ENCODE data around the gene TM9SF1. TPM values are rescaled to one million over a fixed set of nuclear protein-coding genes. Genes with fewer than 3 reads are reported as not detected.

TM9SF1 gene
- total and polyA plus RNA-seq, 2 of the 13 experiments (the other 11 are each of a cell fraction or from before 2014, with no cell fraction given) = 83.2 to 110 TPM

DNA sequence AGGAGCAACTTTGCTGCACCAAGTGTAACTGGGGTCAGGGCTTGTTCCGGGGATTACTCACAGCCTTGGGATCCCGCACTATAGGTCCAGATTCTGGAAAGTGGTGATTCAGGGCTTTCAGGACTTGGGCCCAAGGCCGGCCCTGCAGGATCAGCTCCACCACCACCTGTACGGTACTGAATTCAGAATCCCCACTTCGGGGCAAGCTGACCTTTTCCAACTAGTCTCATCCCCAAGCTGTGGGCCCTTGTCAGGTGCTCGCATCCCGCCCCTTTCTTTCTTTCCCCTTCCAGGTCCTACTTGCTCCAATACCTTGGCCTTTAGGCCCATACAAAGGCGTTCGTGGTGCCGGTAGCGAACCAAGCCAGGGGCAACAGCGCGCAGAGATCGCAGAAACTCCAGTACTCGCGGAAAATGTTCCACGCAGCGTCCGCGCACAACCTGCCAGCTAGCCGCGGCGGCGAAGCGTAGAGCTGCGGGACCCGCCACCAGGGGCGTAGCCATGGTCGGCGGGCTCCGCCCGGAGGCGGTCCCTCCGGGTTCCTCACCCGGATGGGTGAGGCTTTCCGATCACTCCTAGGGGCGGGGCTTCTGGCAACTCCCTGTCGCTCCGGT lies 46.7 kb upstream of the TM9SF1 start (continued):
- TF ChIP-seq, protein P1, sequence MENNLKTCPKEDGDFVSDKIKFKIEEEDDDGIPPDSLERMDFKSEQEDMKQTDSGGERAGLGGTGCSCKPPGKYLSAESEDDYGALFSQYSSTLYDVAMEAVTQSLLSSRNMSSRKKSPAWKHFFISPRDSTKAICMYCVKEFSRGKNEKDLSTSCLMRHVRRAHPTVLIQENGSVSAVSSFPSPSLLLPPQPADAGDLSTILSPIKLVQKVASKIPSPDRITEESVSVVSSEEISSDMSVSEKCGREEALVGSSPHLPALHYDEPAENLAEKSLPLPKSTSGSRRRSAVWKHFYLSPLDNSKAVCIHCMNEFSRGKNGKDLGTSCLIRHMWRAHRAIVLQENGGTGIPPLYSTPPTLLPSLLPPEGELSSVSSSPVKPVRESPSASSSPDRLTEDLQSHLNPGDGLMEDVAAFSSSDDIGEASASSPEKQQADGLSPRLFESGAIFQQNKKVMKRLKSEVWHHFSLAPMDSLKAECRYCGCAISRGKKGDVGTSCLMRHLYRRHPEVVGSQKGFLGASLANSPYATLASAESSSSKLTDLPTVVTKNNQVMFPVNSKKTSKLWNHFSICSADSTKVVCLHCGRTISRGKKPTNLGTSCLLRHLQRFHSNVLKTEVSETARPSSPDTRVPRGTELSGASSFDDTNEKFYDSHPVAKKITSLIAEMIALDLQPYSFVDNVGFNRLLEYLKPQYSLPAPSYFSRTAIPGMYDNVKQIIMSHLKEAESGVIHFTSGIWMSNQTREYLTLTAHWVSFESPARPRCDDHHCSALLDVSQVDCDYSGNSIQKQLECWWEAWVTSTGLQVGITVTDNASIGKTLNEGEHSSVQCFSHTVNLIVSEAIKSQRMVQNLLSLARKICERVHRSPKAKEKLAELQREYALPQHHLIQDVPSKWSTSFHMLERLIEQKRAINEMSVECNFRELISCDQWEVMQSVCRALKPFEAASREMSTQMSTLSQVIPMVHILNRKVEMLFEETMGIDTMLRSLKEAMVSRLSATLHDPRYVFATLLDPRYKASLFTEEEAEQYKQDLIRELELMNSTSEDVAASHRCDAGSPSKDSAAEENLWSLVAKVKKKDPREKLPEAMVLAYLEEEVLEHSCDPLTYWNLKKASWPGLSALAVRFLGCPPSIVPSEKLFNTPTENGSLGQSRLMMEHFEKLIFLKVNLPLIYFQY (CRISPR knock-in tag; IDR thresholded peaks at IDR 0.05; ENCODE audit: borderline replicate concordance) = no peak
- TF ChIP-seq SMYD3 (CRISPR knock-in tag; IDR thresholded peaks at IDR 0.05) (no peak), GFI1 (CRISPR knock-in tag; IDR thresholded peaks at IDR 0.05; ENCODE audit: borderline replicate concordance) (no peak), HDAC2 (CRISPR knock-in tag; IDR thresholded peaks at IDR 0.05) (no peak), ZMYM4 (CRISPR knock-in tag; IDR thresholded peaks at IDR 0.05) (no peak; the same call in 1 of the 2 replicates), NCOA2 (CRISPR knock-in tag; IDR thresholded peaks at IDR 0.05) (no peak), SAFB2 (CRISPR knock-in tag; IDR thresholded peaks at IDR 0.05; ENCODE audit: borderline replicate concordance, low read depth) (no peak; the same call in 1 of the 2 replicates), STAT5B (CRISPR knock-in tag; IDR thresholded peaks at IDR 0.05) (no peak), SMAD1 (CRISPR knock-in tag; IDR thresholded peaks at IDR 0.05; ENCODE audit: borderline replicate concordance, low read depth) (no peak), ZNF17 (CRISPR knock-in tag; IDR thresholded peaks at IDR 0.05) (no peak), MLLT10 (CRISPR knock-in tag; IDR thresholded peaks at IDR 0.05) (no peak), ATRX (CRISPR knock-in tag; IDR thresholded peaks at IDR 0.05; ENCODE audit: borderline replicate concordance) (no peak), HOXA5 (CRISPR knock-in tag; IDR thresholded peaks at IDR 0.05) (no peak)
- TF ChIP-seq, protein P2, sequence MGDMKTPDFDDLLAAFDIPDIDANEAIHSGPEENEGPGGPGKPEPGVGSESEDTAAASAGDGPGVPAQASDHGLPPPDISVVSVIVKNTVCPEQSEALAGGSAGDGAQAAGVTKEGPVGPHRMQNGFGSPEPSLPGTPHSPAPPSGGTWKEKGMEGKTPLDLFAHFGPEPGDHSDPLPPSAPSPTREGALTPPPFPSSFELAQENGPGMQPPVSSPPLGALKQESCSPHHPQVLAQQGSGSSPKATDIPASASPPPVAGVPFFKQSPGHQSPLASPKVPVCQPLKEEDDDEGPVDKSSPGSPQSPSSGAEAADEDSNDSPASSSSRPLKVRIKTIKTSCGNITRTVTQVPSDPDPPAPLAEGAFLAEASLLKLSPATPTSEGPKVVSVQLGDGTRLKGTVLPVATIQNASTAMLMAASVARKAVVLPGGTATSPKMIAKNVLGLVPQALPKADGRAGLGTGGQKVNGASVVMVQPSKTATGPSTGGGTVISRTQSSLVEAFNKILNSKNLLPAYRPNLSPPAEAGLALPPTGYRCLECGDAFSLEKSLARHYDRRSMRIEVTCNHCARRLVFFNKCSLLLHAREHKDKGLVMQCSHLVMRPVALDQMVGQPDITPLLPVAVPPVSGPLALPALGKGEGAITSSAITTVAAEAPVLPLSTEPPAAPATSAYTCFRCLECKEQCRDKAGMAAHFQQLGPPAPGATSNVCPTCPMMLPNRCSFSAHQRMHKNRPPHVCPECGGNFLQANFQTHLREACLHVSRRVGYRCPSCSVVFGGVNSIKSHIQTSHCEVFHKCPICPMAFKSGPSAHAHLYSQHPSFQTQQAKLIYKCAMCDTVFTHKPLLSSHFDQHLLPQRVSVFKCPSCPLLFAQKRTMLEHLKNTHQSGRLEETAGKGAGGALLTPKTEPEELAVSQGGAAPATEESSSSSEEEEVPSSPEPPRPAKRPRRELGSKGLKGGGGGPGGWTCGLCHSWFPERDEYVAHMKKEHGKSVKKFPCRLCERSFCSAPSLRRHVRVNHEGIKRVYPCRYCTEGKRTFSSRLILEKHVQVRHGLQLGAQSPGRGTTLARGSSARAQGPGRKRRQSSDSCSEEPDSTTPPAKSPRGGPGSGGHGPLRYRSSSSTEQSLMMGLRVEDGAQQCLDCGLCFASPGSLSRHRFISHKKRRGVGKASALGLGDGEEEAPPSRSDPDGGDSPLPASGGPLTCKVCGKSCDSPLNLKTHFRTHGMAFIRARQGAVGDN (CRISPR knock-in tag; IDR thresholded peaks at IDR 0.05) = no peak
- TF ChIP-seq, protein P3, sequence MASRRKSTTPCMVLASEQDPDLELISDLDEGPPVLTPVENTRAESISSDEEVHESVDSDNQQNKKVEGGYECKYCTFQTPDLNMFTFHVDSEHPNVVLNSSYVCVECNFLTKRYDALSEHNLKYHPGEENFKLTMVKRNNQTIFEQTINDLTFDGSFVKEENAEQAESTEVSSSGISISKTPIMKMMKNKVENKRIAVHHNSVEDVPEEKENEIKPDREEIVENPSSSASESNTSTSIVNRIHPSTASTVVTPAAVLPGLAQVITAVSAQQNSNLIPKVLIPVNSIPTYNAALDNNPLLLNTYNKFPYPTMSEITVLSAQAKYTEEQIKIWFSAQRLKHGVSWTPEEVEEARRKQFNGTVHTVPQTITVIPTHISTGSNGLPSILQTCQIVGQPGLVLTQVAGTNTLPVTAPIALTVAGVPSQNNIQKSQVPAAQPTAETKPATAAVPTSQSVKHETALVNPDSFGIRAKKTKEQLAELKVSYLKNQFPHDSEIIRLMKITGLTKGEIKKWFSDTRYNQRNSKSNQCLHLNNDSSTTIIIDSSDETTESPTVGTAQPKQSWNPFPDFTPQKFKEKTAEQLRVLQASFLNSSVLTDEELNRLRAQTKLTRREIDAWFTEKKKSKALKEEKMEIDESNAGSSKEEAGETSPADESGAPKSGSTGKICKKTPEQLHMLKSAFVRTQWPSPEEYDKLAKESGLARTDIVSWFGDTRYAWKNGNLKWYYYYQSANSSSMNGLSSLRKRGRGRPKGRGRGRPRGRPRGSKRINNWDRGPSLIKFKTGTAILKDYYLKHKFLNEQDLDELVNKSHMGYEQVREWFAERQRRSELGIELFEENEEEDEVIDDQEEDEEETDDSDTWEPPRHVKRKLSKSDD (CRISPR knock-in tag; IDR thresholded peaks at IDR 0.05; ENCODE audit: low read depth) = no peak
- TF ChIP-seq, protein P4, sequence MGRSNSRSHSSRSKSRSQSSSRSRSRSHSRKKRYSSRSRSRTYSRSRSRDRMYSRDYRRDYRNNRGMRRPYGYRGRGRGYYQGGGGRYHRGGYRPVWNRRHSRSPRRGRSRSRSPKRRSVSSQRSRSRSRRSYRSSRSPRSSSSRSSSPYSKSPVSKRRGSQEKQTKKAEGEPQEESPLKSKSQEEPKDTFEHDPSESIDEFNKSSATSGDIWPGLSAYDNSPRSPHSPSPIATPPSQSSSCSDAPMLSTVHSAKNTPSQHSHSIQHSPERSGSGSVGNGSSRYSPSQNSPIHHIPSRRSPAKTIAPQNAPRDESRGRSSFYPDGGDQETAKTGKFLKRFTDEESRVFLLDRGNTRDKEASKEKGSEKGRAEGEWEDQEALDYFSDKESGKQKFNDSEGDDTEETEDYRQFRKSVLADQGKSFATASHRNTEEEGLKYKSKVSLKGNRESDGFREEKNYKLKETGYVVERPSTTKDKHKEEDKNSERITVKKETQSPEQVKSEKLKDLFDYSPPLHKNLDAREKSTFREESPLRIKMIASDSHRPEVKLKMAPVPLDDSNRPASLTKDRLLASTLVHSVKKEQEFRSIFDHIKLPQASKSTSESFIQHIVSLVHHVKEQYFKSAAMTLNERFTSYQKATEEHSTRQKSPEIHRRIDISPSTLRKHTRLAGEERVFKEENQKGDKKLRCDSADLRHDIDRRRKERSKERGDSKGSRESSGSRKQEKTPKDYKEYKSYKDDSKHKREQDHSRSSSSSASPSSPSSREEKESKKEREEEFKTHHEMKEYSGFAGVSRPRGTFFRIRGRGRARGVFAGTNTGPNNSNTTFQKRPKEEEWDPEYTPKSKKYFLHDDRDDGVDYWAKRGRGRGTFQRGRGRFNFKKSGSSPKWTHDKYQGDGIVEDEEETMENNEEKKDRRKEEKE (IDR thresholded peaks at IDR 0.05) = no peak
